HT-29 (cell line): Measurements from ENCODE around the gene CELF5. TPM values are rescaled to one million over a fixed set of nuclear protein-coding genes. Genes with fewer than 3 reads are reported as not detected.
"Not testable (repeated sequence)": the region's sequence is repeated elsewhere in the genome, so short reads cannot be mapped to it uniquely, and the experiment has no call there.

Experiments
- DNase-seq: peaks from one replicate; pipeline ENCODE4 v3.0.0-alpha.2; 2015; ENCODE audit warnings: low spot score
- total RNA-seq: library from RNA; depleted of rRNA; stranded (reverse); fragments of >200 nt; shearing (Covaris generic); gene quantifications from 2 replicates; pipeline ENCODE4 v1.2.3, GENCODE V29; 2014

Gene CELF5
- total RNA-seq, 1 experiment from 2014 or later = 0.53 TPM

DNA sequence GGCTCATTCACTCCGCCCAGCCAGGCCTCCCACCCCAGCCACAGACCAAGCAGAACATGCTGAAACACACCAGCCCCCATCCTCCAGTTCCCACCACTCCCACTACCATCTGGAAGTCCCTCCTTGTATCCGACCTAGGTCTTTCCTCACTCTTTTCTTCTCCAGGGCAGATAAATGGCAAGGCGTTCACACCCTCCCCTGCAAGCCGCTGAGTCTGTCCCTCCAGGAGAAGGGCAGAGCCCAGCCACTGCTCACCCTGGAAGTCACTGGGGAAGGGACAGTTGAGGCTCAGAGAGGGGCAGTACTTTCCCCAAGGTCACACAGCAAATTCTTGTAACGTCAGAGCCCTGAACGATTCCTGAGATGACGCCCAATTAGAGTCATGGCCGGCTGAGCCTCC lies 96.4 kb downstream of the CELF5 start:
- no peak for DNase-seq

DNA sequence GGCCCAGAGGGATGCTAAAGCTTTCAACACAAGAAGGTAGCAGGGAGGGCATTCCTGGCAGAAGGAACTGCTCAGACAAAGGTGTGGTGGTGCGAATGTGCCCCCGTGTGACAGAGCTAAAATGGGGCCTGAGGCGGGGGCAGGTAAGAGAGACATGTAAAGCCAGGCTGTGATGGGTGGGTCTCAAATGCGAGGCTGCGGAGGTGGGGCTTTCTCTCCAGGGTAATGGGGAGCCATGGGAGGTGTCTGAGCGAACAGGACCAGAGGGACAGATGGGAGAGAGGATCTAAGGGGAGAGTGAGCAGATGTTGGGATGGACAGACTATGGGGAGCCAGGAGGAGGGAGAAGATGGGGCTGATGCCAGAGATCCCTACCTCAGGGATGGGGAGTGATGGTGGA lies 97.2 kb downstream of the CELF5 start:
- DNase-seq = no peak

DNA sequence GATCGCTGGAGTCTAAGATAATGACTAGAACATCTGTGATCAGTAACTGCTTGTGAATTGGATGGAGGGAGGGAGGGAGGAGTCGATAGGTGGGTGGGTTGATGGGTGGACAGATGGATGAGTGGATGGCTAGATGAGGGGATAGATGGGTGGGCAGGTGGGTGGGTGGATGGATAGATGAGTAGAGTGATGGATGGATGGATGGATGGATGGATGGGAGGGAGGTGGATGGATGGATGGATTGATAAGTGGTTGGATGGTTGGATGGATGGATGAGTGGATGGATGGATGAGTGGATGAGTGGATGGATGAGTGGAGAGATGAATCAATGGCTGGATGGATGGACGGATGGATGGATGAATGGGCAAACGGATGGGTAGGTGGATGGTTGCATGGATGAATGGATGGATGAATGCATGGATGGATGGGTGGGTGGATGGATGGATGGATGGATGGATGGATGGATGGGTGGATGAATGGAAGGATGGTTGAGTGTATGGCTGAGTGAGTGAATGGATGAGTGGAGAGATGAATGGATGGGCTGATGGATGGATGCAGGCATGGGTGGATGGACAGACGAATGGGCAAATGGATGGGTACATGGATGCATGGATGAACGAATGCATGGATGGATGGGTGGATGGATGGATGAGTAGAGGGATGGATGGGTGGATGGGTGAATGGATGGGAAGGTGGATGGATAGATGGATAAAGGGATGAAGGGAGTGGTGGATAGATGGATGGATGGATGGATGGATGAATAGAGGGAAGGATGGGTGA lies 97.9 kb downstream of the CELF5 start:
- no peak for DNase-seq

DNA sequence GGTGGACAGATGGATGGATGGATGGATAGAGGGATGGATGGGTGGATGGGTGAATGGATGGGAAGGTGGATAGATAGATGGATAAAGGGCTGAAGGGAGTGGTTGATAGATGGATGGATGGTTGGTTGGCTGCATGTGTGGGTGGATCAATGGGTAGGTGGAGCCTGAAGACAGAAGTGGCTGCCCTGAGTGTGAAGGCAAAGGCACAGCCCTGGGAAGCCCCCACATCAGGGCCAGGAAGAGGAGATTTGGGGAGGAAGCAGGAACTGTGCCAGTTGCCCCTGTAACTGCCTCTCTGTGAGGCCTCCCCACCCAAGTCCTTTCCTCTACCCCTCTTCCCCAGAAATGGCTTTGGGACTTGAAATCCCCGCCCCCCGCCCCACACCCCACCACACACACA lies 98.6 kb downstream of the CELF5 start:
- DNase-seq = no peak

DNA sequence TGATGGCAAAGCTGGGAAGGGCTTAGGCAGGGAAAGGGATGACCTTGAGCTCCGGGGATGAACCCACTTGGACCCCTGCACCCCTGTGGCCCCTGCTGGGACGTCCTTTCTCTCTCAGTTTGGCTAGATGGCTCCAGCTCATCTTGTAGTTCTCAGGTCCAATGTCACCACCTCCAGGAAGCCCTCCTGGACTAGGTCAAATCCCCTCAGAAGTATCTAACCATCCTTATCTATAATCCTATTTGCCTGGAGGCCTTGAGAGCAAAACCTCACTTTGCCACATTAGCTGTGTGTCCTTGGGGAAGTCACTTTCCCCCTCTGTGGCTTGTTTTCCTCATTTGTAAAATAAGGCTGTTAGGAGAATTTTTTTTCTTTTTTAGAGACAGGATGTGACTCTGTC lies 99.2 kb downstream of the CELF5 start:
- DNase-seq = no peak

DNA sequence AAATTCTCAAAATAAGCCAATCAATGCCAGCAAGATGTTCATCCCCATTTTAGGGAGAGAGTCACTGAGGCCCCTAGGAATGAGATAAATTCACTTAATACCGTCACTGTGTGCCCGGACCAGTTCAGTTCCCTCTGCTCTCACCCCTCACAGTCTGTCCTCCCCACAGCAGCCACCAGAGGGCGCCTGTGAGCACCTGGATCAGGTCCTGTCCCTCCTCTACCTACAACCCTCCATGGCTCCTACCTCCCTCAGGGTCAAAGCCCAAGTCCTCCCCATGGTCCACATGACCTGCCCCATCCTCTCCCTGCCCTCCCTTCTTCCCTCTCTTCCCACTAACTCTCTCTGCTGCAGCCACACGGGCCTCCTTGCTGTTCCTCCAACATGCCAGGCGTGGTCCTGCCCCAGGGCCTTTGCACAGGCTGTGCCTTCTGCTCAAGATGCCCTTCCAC lies 100.0 kb downstream of the CELF5 start:
- DNase-seq = peak; percentile 47

DNA sequence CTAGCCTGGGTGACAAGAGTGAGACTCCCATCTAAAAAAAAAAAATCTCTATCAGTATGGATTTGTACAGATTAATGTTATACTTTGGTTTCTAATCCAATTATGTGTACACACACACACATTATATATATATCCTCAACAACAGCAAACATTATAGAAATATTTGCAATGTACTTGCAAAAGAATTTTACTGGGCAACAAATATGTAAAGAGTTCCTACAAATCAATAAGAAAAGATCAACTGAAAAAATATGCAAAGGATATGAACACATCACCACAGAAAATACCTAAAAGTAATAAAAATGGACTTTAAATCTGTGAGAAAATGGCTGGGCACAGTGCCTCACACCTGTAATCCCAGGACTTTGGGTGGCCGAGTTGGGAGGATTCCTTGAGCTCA lies 101.0 kb downstream of the CELF5 start:
- no peak for DNase-seq

DNA sequence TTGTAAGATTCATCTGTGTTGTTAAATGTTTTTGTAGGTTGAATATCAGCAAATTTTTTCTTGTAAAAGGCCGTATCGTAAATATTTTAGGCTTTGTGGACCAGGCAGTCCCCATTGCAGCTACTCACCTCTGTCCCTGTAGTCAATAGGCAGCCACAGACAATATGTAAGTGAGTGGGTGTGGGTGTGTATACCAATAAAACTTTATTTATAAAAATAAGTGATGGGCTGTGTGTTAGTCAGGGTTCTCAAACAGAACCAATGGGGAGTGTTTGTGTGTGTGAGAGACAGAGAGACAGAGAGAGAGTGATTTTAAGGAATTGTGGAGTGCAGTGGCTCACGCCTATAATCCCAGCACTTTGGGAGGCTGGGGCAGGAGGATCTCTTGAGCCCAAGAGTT lies 104.3 kb downstream of the CELF5 start:
- no peak for DNase-seq

DNA sequence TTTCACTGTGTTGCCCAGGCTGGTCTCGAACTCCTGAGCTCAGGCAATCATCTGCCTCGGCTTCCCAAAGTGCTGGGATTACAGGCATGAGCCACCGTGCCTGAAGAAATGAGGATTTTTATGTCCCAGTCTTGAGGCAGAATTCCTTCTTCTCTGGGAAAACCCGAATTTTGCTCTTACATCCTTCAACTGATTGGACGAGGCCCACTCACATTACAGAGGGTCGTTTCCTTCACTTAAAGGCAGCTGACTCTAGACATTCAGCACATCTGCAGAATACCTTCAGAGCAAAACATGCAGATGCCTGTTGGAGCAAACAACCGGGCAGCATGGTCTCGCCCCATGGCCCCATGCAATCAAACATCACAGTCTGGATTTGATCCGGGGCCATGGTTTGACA lies 105.6 kb downstream of the CELF5 start:
- DNase-seq = no peak

DNA sequence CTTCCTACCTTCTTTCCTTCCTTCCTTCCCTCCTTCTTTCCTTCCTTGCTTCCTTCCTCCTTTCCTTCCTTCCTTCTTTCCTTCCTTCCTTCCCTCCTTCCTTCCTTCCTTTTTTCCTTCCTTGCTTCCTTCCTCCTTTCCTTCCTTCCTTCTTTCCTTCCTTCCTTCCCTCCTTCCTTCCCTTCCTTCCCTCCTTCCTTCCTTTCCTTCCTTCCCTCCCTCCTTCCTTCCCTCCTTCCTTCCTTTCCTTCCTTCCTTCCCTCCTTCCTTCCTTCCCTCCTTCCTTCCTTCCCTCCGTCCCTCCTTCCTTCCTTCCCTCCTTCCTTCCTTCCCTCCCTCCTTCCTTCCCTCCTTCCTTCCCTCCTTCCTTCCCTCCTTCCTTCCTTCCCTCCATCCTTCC lies 107.8 kb downstream of the CELF5 start:
- DNase-seq = not testable (repeated sequence)

DNA sequence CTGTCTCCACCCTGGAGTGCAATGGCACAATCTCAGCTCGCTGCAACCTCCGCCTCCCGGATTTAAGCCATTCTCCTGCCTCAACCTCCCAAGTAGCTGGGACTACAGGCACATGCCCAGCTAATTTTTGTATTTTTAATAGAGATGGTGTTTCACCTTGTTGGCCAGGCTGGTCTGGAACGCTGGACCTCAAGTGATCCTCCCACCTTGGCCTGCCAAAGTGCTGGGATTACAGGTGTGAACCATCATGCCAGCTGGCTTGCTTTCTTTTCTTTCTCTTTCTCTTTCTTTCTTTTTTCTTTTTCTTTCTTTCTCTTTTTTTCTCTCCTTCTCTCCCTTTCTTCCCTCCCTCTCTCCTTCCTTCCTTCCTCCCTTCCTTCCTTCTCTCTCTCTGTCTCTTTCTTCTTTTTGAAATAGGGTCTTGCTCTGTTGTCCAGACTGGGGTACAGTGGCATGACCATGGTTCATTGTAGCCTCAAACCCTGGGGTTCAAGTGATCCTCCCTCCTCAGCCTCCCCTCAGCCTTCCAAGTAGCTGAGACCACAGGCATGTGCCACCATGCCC lies 108.6 kb downstream of the CELF5 start:
- DNase-seq = no peak

DNA sequence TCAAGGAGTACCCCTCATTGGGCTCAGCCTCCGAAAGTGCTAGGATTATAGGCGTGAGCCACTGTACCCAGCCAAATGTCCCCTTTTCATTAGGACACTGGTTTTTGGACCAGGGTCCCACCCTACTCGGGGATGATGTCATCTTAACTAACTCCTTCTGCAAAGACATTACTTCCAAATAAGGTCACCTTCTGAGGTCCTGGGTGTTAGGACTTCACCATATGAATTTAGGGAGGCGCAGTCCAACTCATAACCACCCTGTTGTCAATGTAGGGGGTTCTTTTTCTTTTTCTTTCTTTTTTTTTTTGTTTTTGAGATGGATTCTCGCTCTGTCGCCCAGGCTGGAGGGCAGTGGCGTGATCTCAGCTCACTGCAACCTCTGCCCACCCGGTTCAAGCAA lies 109.2 kb downstream of the CELF5 start:
- DNase-seq = no peak

DNA sequence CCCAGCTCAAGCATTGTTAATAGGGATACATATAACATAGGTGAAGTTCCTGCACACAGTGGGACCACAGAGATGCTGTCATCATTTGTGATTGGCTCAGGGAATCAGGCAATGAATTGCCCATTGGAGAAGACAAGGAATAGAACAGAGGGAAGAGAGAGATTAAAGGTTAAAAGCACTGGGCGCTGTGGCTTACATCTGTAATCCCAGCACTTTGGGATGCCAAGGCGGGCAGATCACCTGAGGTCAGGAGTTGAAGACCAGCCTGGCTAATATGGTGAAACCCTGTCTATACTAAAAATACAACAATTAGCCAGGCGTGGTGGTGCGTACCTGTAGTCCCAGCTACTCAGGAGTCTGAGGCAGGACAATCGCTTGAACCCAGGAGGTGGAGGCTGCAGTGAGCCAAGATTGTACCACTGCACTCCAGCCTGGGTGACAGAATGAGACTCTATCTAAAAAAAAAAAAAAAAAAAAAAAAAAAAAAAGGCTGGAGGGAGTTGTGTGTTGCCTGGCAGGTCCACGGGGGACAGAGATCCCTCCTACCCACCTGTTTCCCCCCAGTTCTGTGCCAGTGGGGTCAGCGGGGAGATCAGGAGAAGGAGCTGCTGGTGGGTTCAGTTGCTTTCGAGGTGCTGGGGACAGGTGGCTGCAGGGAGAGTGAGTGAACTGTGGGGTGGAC lies 110.4 kb downstream of the CELF5 start:
- DNase-seq = not testable (repeated sequence)

DNA sequence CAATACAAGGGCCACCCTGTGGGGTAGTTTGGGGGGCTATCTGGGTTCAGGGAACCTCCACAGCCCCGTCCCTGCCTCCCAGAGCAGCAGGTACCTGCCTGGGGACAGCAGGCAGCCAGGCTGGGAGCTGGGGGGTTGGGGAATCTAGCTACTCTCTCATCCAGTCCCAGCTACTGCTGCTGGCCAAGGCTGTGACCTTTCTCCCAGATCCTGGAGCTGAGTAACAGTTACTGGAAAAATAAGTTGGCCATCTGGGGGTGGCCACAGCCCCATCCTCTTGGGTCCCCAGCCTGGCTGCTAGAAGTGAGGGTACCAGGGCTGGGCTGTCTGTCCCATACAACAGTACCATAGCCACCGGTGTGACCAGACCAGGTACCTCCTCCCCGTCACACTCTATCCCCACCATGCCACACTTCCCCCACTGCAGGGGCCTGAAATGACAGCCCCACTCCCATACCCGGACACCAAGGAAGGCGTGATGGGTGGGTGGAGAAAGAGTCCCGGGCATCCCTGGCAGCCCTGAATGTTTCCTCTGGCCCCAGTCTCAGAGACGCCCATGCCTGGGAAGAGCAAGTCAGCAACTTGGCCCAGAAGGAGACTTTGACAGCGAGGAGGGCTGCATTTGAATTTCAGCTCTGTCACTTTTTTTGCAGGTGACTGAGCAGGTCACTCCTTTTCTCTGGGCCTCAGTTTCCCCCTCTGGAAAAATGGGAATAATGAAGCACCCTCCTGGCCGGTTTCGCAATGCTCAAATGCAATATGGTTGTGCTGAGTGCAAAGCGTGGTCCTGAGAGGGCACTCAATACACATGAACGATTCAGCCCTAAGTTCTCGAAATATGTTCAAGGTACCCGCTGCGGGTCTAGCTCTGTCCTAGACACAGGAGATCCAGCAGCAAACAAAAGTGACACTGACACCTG lies 111.2 kb downstream of the CELF5 start:
- DNase-seq = no peak

DNA sequence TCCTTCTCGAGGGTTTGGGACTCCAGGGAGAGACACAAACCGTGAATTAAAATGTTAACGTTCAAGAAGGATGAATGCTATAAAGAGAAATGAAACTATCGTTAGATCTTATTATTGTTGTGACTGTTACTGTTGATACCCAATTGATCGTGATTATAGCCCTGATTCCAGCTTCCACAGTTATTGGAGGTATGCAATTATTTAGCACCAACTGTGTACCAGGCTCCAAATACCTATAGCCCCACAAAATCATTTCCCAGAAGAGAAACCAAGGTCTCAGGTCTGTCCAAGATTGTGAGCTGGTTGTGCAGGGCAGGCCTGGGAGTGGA lies 111.9 kb downstream of the CELF5 start:
- DNase-seq = no peak

DNA sequence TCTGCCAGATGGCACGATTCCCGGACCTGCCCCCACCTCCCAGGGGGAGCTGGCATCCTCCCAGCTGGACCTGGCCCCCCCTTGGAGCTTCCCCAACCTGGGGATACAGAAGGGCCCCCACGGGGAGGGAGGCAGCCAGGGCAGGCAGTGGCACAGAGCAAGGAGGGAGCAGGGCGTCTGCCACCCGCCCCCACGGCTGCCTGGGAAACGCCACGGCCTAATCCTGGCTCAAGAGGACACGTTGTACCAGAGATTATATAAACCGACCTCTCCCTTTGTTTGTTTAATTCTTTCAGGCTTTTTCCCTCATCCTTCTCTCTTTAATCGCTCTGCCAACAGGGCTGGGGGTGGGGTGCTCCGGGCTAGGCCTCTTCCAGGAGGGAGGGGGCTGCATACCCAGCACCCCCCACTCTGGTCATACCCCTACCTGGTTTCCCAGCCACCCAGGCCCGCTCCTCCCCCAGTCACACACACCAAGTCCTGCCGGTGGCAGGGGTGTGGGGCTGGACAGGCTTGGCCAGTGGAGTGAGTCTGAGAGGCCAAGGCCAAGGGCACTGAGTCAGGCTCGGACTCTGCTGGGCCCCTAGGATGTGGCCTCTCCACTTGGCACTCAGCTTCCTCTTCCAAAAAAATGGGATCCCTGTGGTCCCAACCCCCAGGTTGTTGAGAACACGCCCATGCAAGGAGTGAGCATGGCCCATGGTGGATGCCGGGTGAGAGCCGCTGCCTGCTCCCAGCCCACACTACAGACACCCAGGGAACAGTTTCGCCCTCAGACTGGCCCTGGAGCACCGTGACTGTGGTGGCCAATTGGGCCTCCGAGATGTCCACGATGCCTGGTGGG lies 112.4 kb downstream of the CELF5 start:
- DNase-seq = no peak

DNA sequence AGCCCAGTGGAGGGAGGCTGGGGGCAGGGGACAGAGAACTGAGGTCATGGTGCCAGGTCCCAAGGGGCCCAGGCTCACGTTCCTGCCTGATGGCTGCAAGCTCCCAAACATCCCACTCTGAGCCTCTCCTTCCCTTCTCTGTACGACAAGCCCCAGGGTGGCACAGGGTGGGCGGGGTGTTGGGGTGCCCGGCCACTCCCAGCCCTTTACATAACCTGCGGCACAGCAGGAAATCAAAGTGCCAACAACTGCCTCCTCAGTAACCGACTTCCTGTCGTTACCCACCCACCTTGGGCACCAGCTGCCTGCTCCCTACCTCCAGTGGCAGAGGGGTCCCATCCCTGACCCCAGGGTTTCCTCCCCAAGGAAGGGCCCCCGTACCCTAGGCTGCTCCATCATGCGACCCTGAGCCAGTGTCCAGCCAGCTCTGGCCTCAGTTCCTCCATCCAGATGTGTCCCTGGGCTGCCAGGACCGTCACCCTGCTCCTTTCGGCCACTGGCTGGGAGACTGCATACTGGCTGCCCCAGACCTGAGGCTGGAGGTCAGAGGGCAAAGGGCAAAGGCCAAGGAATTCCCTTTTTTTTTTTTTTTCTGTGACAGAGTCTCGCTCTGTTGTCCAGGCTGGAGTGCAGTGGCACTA lies 114.2 kb downstream of the CELF5 start:
- peak; percentile 48 for DNase-seq

DNA sequence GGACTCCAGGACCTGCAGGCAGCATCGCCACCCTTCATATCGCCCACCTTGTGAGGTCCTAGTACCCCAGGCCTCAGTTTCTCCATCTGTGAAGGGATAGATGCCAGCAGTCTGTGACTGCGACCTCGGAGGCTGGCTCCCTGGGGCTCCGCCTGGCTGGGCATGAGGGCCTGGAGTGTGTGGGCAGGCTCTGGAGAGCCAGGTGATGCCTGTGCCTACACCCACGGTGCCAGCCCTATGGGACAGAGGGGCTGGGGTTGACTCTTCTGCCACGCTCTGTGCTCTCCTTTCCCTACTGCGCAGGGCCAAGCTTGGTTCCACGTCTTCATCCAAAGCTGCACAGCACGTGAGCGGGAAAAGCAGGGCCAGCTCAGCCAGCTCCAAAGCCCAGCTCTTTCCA lies 115.9 kb downstream of the CELF5 start:
- DNase-seq = no peak

DNA sequence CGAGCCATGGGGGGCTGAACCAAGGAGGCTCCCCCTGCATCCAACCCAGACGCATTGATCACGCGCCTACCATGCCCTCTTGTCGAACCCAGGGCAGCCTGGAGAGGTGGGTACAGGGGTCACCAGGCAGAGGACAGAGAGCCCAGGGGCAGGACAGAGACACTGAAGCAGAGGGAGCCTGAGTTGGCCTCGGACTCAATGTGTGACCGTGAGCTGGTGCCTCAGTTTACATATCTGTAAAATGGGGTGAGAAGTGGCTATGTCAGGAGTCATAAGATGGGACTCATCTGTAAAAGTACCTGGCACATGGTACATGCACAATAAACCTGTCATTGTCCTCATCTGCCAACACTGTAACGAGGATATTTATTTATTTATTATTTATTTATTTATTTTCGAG lies 117.8 kb downstream of the CELF5 start:
- no peak for DNase-seq

DNA sequence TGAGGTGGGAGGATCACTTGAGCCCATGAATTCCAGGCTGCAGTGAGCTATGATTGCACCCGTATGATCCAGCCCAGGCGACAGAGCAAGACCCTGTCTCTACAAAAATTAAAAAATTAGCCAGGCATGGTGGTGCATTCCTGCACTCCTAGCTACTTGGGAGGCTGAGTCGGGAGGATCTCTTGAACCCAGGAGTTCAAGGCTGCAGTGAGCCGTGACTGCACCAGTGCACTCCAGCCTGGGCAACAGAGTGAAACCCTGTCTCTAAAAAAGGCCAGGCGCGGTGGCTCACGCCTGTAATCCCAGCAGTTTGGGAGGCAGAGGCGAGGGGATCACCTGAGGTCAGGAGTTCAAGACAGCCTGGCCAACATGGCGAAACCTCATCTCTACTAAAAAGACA lies 118.5 kb downstream of the CELF5 start:
- not testable (repeated sequence) for DNase-seq
